Measurements from ENCODE around the gene TTC3.

GRCh38 chr21:37159053-37159776, 86.2 kb downstream of the TTC3 start:
- TF ChIP-seq POLR2A (IDR thresholded peaks at IDR 0.05; ENCODE audit: low read depth, low read length) (no peak), SPI1 (IDR thresholded peaks at IDR 0.05; ENCODE audit: low read depth, low read length) (peak; percentile 29), TAF1 (IDR thresholded peaks at IDR 0.05; ENCODE audit: low read depth, low read length) (peak; percentile 39; the same call in 1 of the 2 replicates)

Measured in GM12891 (cell line).